HG02870 (cell line): ENCODE data around the gene LANCL2.
"Not testable (repeated sequence)": the region's sequence is repeated elsewhere in the genome, so short reads cannot be mapped to it uniquely, and the experiment has no call there.

Source experiments
- ATAC-seq: cut with Tn5 transposase; IDR thresholded peaks from one replicate; pipeline ENCODE4 v1.9.1; 2021; ENCODE audit warnings: mild to moderate bottlenecking, moderate library complexity; ENCODE audit not compliant: unreplicated experiment

Gene LANCL2, protein sequence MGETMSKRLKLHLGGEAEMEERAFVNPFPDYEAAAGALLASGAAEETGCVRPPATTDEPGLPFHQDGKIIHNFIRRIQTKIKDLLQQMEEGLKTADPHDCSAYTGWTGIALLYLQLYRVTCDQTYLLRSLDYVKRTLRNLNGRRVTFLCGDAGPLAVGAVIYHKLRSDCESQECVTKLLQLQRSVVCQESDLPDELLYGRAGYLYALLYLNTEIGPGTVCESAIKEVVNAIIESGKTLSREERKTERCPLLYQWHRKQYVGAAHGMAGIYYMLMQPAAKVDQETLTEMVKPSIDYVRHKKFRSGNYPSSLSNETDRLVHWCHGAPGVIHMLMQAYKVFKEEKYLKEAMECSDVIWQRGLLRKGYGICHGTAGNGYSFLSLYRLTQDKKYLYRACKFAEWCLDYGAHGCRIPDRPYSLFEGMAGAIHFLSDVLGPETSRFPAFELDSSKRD

GRCh38 chr7:55365205-55365674 is at the start of gene LANCL2:
Gene LANCL2, plus strand, starts transcription at chr7:55365337. Its CDS starts 689 bp downstream, at chr7:55366026.
- peak; percentile 35 for ATAC-seq

- no peak for ATAC-seq
Observed at GRCh38 chr7:55325371-55325792, 39.8 kb upstream of the LANCL2 start.

- no peak for ATAC-seq
Observed at GRCh38 chr7:55326081-55326835, 38.9 kb upstream of the LANCL2 start.

DNA sequence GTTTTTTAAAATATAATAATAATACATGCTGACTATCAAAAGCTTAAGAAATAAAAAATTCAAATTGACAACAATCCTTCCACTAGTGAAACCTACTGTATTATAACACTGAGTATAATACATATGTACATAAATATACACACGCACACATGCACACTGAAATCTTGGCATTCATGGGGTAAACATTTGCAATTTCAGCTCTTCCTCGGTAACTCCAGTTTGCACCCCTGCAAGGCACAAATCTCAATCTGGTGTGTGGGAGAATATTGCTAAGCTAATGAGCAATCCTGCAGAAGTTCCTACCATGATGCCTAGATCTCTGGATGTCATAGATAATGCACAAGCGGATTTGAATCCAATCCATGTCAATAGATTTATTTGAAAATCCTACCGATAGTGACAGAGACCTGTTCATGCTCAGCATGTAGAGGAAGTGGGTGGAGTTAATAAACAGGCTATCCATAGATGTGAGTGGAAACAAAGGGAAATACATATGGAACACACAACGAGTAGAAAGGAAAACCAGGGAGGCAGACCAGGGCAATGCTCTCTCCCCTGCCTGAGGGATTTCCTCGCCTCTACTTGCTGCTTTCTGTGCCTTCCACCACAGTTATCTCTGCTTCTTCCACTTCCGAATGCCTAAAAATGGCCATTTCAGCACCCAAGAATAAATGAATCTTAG is 38.1 kb upstream of the LANCL2 start:
- no peak for ATAC-seq

GRCh38 chr7:55335151-55335550 is 30.0 kb upstream of the LANCL2 start:
- ATAC-seq = no peak

GRCh38 chr7:55335786-55336185 is 29.4 kb upstream of the LANCL2 start:
- no peak for ATAC-seq

- ATAC-seq = no peak
Observed at GRCh38 chr7:55336540-55336939, 28.6 kb upstream of the LANCL2 start.

GRCh38 chr7:55339033-55340000 is 25.8 kb upstream of the LANCL2 start:
- ATAC-seq = no peak

GRCh38 chr7:55342216-55342871 is 22.8 kb upstream of the LANCL2 start:
- ATAC-seq = no peak

DNA sequence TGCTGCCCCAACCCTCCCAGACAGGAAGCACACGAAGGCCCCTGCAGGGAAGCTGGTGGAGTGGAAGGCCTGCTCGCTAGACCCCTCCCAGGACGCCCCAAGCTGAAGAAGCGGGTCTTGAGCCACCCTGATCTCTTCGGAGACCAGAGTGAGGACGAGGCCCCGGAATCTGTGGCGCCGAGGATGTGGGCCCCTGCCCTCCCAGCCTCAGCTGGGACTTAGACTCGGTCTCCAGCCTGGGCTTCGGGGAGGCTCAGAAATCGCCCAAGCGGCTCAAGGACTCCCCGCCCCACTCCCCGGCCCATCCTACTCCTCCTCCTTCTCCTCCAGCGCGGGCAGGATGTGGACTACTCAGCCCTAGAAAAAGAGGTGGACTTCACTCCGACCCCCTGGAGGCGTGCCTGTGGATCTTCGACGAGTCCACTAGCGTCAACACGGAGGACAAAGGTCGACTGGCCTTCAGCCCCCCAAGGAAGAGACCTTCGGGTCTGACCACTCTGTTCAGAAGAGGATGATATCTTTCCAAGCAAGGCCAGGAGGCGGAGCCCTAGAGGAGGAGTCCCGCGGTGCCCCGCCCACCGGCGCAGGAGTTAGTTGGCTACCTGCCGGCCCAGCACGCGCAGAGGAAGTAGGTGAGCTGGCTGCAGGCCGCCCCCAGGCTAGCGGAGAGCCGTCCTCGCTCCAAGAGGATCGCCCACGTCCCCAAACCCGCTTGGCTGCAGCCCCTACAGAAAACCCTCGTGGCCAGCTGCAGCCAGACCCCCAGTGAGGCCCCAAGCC is 21.9 kb upstream of the LANCL2 start:
- ATAC-seq = no peak

- no peak for ATAC-seq
Observed at GRCh38 chr7:55343860-55344606, 21.1 kb upstream of the LANCL2 start.

- ATAC-seq = no peak
Observed at GRCh38 chr7:55344840-55345239, 20.3 kb upstream of the LANCL2 start.

GRCh38 chr7:55345292-55345691 is 19.8 kb upstream of the LANCL2 start:
- ATAC-seq = no peak

- ATAC-seq = no peak
Observed at GRCh38 chr7:55348502-55348901, 16.6 kb upstream of the LANCL2 start.

DNA sequence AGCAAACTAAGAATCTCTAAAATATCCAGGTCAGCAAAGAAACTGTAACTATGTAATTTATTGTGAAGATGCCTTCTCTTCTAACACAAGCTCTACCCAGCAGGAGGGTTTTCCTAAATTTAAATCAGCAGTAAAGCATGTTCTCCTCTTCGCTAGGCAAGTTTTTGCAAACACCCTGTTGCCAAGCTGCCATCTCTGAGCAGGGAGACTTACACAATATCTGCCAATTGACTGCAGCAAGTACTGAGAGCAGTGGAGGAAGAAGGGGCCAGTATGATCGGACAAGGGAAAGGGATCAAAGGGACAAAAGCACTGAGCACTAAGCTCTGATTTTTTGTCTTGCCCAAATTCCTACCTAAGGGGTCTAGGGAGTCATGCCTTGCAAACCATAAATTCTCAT is 16.0 kb upstream of the LANCL2 start:
- ATAC-seq = no peak

GRCh38 chr7:55350281-55350680 is 14.9 kb upstream of the LANCL2 start:
- no peak for ATAC-seq

GRCh38 chr7:55351263-55351662 is 13.9 kb upstream of the LANCL2 start:
- no peak for ATAC-seq

- ATAC-seq = not testable (repeated sequence)
Observed at GRCh38 chr7:55352947-55353273, 12.2 kb upstream of the LANCL2 start.
